ENCODE results near the gene ARHGEF37.

DNA sequence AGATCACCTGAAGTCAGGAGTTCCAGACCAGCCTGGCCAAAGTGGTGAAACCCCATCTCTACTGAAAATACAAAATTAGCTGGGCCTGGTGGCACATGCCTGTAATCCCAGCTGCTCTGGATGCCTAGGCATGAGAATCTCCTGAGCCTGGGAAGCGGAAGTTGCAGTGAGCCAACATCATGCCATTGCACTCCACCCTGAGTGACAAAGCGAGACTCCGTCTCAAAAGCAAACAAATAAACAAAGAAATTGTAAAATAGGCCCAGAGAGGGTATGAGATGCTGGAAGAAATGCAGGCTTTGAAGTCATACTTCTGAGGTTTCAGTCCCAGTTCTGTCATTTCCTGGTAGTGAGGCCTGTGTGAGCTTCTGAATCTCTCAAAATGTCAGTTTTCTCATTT is 5.3 kb upstream of the ARHGEF37 start:
- TF ChIP-seq POLR2A (IDR thresholded peaks at IDR 0.05; ENCODE audit: control extremely low read depth in 1 of 2, low read depth in 2 of 2, low read length in 2 of 2) (no peak), TAF1 (IDR thresholded peaks at IDR 0.05; ENCODE audit: low read depth, low read length) (no peak), JUND (IDR thresholded peaks at IDR 0.05; ENCODE audit: low read length) (no peak), EP300 (IDR thresholded peaks at IDR 0.05; ENCODE audit: borderline replicate concordance in 1 of 2, low read depth in 2 of 2, low read length in 2 of 2) (no peak), SP2 (IDR thresholded peaks at IDR 0.05; ENCODE audit: low read length) (no peak), MAFK (IDR thresholded peaks at IDR 0.05; ENCODE audit: low read depth, low read length) (no peak), POLR2AphosphoS5 (IDR thresholded peaks at IDR 0.05; ENCODE audit: low read depth, low read length) (no peak), ZNF274 (IDR thresholded peaks at IDR 0.05; ENCODE audit: borderline replicate concordance, extremely low read depth, low read length) (no peak), JUN (IDR thresholded peaks at IDR 0.05; ENCODE audit: low read depth, low read length) (no peak), CREB1 (IDR thresholded peaks at IDR 0.05) (no peak)
- TF ChIP-seq, protein P1, sequence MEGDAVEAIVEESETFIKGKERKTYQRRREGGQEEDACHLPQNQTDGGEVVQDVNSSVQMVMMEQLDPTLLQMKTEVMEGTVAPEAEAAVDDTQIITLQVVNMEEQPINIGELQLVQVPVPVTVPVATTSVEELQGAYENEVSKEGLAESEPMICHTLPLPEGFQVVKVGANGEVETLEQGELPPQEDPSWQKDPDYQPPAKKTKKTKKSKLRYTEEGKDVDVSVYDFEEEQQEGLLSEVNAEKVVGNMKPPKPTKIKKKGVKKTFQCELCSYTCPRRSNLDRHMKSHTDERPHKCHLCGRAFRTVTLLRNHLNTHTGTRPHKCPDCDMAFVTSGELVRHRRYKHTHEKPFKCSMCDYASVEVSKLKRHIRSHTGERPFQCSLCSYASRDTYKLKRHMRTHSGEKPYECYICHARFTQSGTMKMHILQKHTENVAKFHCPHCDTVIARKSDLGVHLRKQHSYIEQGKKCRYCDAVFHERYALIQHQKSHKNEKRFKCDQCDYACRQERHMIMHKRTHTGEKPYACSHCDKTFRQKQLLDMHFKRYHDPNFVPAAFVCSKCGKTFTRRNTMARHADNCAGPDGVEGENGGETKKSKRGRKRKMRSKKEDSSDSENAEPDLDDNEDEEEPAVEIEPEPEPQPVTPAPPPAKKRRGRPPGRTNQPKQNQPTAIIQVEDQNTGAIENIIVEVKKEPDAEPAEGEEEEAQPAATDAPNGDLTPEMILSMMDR (IDR thresholded peaks at IDR 0.05; ENCODE audit: control extremely low read depth in 1 of 3, insufficient read depth in 1 of 3, low read depth in 1 of 3, low read length in 3 of 3), result no peak
- TF ChIP-seq, protein P2, sequence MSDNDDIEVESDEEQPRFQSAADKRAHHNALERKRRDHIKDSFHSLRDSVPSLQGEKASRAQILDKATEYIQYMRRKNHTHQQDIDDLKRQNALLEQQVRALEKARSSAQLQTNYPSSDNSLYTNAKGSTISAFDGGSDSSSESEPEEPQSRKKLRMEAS (IDR thresholded peaks at IDR 0.05), result no peak
- TF ChIP-seq, protein P3, sequence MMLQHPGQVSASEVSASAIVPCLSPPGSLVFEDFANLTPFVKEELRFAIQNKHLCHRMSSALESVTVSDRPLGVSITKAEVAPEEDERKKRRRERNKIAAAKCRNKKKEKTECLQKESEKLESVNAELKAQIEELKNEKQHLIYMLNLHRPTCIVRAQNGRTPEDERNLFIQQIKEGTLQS (IDR thresholded peaks at IDR 0.05; ENCODE audit: insufficient read depth, low read depth, low read length), result no peak
